H1 (cell line): ENCODE data around the gene RASL11B. TPM values are rescaled to one million over a fixed set of nuclear protein-coding genes. Genes with fewer than 3 reads are reported as not detected.

Experiments used
- CHD2 ChIP-seq: IDR thresholded peaks from 2 replicates; pipeline ENCODE4 v1.6.1; 2012; ENCODE audit warnings: low read length, improper control_type of control experiment
- E2F6 ChIP-seq: IDR thresholded peaks from 2 replicates; pipeline ENCODE4 v1.6.1; 2012; ENCODE audit warnings: inconsistent platforms
- EGR1 ChIP-seq: IDR thresholded peaks from 2 replicates; pipeline ENCODE4 v1.6.1; 2011; ENCODE audit warnings: low read depth, low read length, borderline replicate concordance
- KDM5A ChIP-seq: fragments of 200-600 bp; IDR thresholded peaks from 2 replicates; pipeline ENCODE4 v1.7.1; 2012; ENCODE audit warnings: mild to moderate bottlenecking, low read length, inconsistent platforms, mixed read lengths
- PHF8 ChIP-seq: fragments of 200-600 bp; sonication (generic); conservative IDR thresholded peaks from 2 replicates; pipeline ENCODE4 v1.7.1; 2012; ENCODE audit warnings: low read depth, mild to moderate bottlenecking, inconsistent platforms, low read length, moderate library complexity
- SP2 ChIP-seq: IDR thresholded peaks from 2 replicates; pipeline ENCODE4 v1.6.1; 2012; ENCODE audit warnings: mild to moderate bottlenecking, low read length, inconsistent platforms
- polyA plus RNA-seq, 7 experiments: library from polyadenylated mRNA; depleted of rRNA in 3 of 7; stranded (reverse) in 5 of 7; unstranded in 2 of 7; fragments of >200 nt in 5 of 7; fragments of 200-250 nt in 2 of 7; gene quantifications; 1 replicate in 5 of 7; 2 replicates in 1 of 7; 4 replicates in 1 of 7; pipeline versions ENCODE4 v1.2.1 to v1.2.3, GENCODE V29; 2011 to 2013; ENCODE audit warnings: missing spikeins in 2 of 7, mixed read lengths in 2 of 7
- total RNA-seq: library from RNA; stranded (reverse); fragmentation: NEBNext Ultra II Directional; extraction: Animal tissue kit (Norgen Biotek cat#: 25700); gene quantifications from 2 replicates; pipeline ENCODE4 v1.2.1, GENCODE V29; 2021

Gene RASL11B
- total and polyA plus RNA-seq, 2 of the 8 experiments (the other 6 are each of a cell fraction or from before 2014, with no cell fraction given) = 49.8 to 75.5 TPM

GRCh38 chr4:52833941-52834525, 28.1 kb upstream of the RASL11B start (continued):
- TF ChIP-seq E2F6 (no peak), SP2 (no peak), CHD2 (no peak), KDM5A (no peak), PHF8 (no peak), EGR1 (no peak)
